SK-N-SH (cell line): ENCODE data around the gene ATXN7L2. TPM values are rescaled to one million over a fixed set of nuclear protein-coding genes. Genes with fewer than 3 reads are reported as not detected.

Experiments used
- CTCF ChIA-PET: fragments of 300-600, 350-600 bp; formaldehyde crosslinking; extraction: SDS; loops from one replicate; lab custom pipeline; 2021; lab: Yijun Ruan, JAX
- POLR2A ChIA-PET: fragments of 350-600 bp; sonication (Branson Sonifier 250); formaldehyde crosslinking; extraction: SDS; loops from one replicate; lab custom pipeline; 2020; ENCODE audit warnings: antibody characterized with exemption, inconsistent platforms; lab: Yijun Ruan, JAX
- DNase-seq: peaks from one replicate; pipeline ENCODE4 v3.0.0; 2012
- H2AFZ ChIP-seq: fragments of 200-600 bp; sonication (generic); 2 replicates; pipeline ENCODE4 v1.8.1; 2016; ENCODE audit warnings: antibody characterized with exemption, mild to moderate bottlenecking, low read depth
- H3F3A ChIP-seq: fragments of 200-600 bp; sonication (generic); replicated peaks from 2 replicates; pipeline ENCODE3; 2016; ENCODE audit warnings: antibody characterized with exemption, mild to moderate bottlenecking; ENCODE audit not compliant: insufficient read depth
- H3K27ac ChIP-seq, 2 experiments: fragments of 200-500 bp in 1 of 2; fragments of 200-600 bp in 1 of 2; sonication (Bioruptor generic) in 1 of 2; sonication (generic), shearing (Covaris generic) in 1 of 2; 2 replicates each; pipeline versions ENCODE4 v1.5.1 to v1.6.1; 2014 to 2016; ENCODE audit warnings: low read depth in 2 of 2, inconsistent platforms in 1 of 2, low read length in 1 of 2, mild to moderate bottlenecking in 1 of 2, mixed read lengths in 1 of 2
- H3K27me3 ChIP-seq: fragments of 200-600 bp; sonication (generic), shearing (Covaris generic); 2 replicates; pipeline ENCODE4 v1.6.1; 2016; ENCODE audit warnings: mixed run types; ENCODE audit not compliant: insufficient read depth
- H3K36me3 ChIP-seq, 2 experiments: fragments of 200-500 bp in 1 of 2; fragments of 200-600 bp in 1 of 2; sonication (Bioruptor generic) in 1 of 2; sonication (generic) in 1 of 2; replicated peaks in 1 of 2; 2 replicates each; pipeline versions ENCODE3 to v1.5.1; 2014 to 2016; ENCODE audit warnings: low read length in 1 of 2, mild to moderate bottlenecking in 1 of 2; ENCODE audit not compliant: insufficient read depth in 2 of 2, control insufficient read depth in 1 of 2
- H3K4me1 ChIP-seq, 2 experiments: fragments of 200-500 bp in 1 of 2; fragments of 200-600 bp in 1 of 2; sonication (Bioruptor generic) in 1 of 2; sonication (generic), shearing (Covaris generic) in 1 of 2; 2 replicates each; pipeline versions ENCODE4 v1.5.1 to v1.6.1; 2014 to 2016; ENCODE audit warnings: low read depth in 1 of 2, low read length in 1 of 2, mixed run types in 1 of 2; ENCODE audit not compliant: insufficient read depth in 2 of 2, control insufficient read depth in 1 of 2
- H3K4me2 ChIP-seq: fragments of 200-600 bp; sonication (generic), shearing (Covaris generic); 2 replicates; pipeline ENCODE4 v1.6.1; 2017; ENCODE audit warnings: mixed run types
- H3K4me3 ChIP-seq, 2 experiments: fragments of 200-500 bp in 1 of 2; fragments of 200-600 bp in 1 of 2; sonication (Bioruptor generic) in 1 of 2; sonication (generic), shearing (Covaris generic) in 1 of 2; 2 replicates each; pipeline versions ENCODE4 v1.5.1 to v1.8.1; 2014 to 2016; ENCODE audit warnings: low read depth in 2 of 2, inconsistent platforms in 1 of 2, low read length in 1 of 2, mild to moderate bottlenecking in 1 of 2, mixed read lengths in 1 of 2, moderate library complexity in 1 of 2
- H3K79me2 ChIP-seq: fragments of 200-600 bp; sonication (generic); 2 replicates; pipeline ENCODE4 v1.8.1; 2017; ENCODE audit warnings: mild to moderate bottlenecking; ENCODE audit not compliant: insufficient read depth
- H3K9ac ChIP-seq: fragments of 200-600 bp; sonication (generic); 2 replicates; pipeline ENCODE4 v1.6.1; 2017; ENCODE audit warnings: mixed run types
- H3K9me2 ChIP-seq: fragments of 200-600 bp; sonication (generic); 2 replicates; pipeline ENCODE4 v1.6.1; 2017; ENCODE audit warnings: mixed run types
- H3K9me3 ChIP-seq: fragments of 200-600 bp; sonication (generic); 2 replicates; pipeline ENCODE4 v1.6.1; 2017; ENCODE audit warnings: mixed run types, mild to moderate bottlenecking, moderate library complexity
- H4K20me1 ChIP-seq: fragments of 200-600 bp; sonication (generic); 2 replicates; pipeline ENCODE4 v1.6.1; 2017; ENCODE audit warnings: mild to moderate bottlenecking, mixed run types; ENCODE audit not compliant: insufficient read depth
- CHD2 ChIP-seq: fragments of 150-350 bp; IDR thresholded peaks from 2 replicates; pipeline ENCODE4 v1.6.1; 2018; ENCODE audit warnings: low read length; ENCODE audit not compliant: partially characterized antibody
- CTCF ChIP-seq: fragments of 200-600 bp; sonication (generic); IDR thresholded peaks from 2 replicates; pipeline ENCODE4 v1.6.1; 2017; ENCODE audit warnings: antibody characterized with exemption, mild to moderate bottlenecking, moderate library complexity
- FOXM1 ChIP-seq: IDR thresholded peaks from 2 replicates; pipeline ENCODE4 v1.4.0; 2012; ENCODE audit warnings: low read depth, mild to moderate bottlenecking
- IRF3 ChIP-seq: fragments of 150-350 bp; IDR thresholded peaks from 2 replicates; pipeline ENCODE4 v1.6.1; 2016; ENCODE audit warnings: mild to moderate bottlenecking, low read depth, low read length
- REST ChIP-seq: IDR thresholded peaks from 2 replicates; pipeline ENCODE4 v1.6.1; 2012; ENCODE audit warnings: mild to moderate bottlenecking, low read depth, low read length, moderate library complexity
- SIN3A ChIP-seq: IDR thresholded peaks from 2 replicates; pipeline ENCODE4 v1.6.1; 2012; ENCODE audit warnings: low read depth, mild to moderate bottlenecking, low read length, moderate library complexity, borderline replicate concordance
- USF2 ChIP-seq: fragments of 150-350 bp; IDR thresholded peaks from 2 replicates; pipeline ENCODE4 v1.6.1; 2017; ENCODE audit warnings: antibody characterized with exemption, low read length, low read depth, borderline replicate concordance
- YY1 ChIP-seq: IDR thresholded peaks from 2 replicates; pipeline ENCODE4 v1.4.0; 2012; ENCODE audit warnings: low read depth, mild to moderate bottlenecking
- WGBS: methylation state at CpG from one replicate; pipeline ENCODE4 v1.1.6; 2017; ENCODE audit warnings: low lambda C conversion rate; 5-methylcytosine and 5-hydroxymethylcytosine counted together
- polyA plus RNA-seq, 3 experiments: library from polyadenylated mRNA; depleted of rRNA; stranded (reverse); fragments of >200 nt; gene quantifications; 2 replicates each; pipeline ENCODE4 v1.2.3, GENCODE V29; 2012

ATXN7L2 gene
- polyA plus RNA-seq, 1 of the 3 experiments (the other 2 are of a cell fraction): 4.0 TPM

GRCh38 chr1:109485001-109485400 is 1.3 kb downstream of the ATXN7L2 start:
- CTCF ChIA-PET: interaction anchor here (1.1 to 40.2 kb wide), 6 partner anchors 9 to 289 kb away, joined by 3 to 1710 read pairs (median 28); partner anchors contain the start of genes AMIGO1, CYB561D1 and GPR61
- H3K9me2 ChIP-seq: no peaks in the 10 kb centered on the region
- TF ChIP-seq YY1 (no peak), IRF3 (no peak)
- DNase-seq: no peak
- H3K4me1 ChIP-seq: peaks cover 6 to 15% of the 10 kb centered on the region in 2 experiments; a peak in 2 of 4 replicates
- no peaks in the 10 kb centered on the region for H3K9me3 ChIP-seq
- H3F3A ChIP-seq: no peaks in the 10 kb centered on the region
- no peak overlapping the region for H3K9ac ChIP-seq
- H3K4me3 ChIP-seq: peak overlapping the region; percentile 58 to 82
- H3K27me3 ChIP-seq: peaks cover 14% of the 10 kb centered on the region; the same call in 1 of the 2 replicates
- H3K79me2 ChIP-seq: peaks cover 12% of the 10 kb centered on the region; the same call in 1 of the 2 replicates
- POLR2A ChIA-PET: no interaction called here
- peaks cover 0 to 16% of the 10 kb centered on the region in 2 experiments for H3K36me3 ChIP-seq
- peak overlapping the region; percentile 95 for H3K4me2 ChIP-seq
- H2AFZ ChIP-seq: peak overlapping the region; percentile 89
- no peak overlapping the region for H3K27ac ChIP-seq
- H4K20me1 ChIP-seq: no peaks in the 10 kb centered on the region
- 13% methylated on average over 3 of the region's 3 CpGs for WGBS

- ChIA-PET POLR2A (no interaction called here), CTCF (interaction anchor here (0.6 to 40.2 kb wide), 3 partner anchors 18 to 162 kb away, joined by 3 to 1710 read pairs (median 238); partner anchors contain the start of genes AMIGO1 and GPR61)
- WGBS: 89% methylated on average over 5 of the region's 5 CpGs
- Histone ChIP-seq H3K36me3 (peaks cover 0 to 16% of the 10 kb centered on the region in 2 experiments), H3F3A (no peaks in the 10 kb centered on the region), H3K27ac (no peak overlapping the region; a peak in 1 of 4 replicates), H3K79me2 (peaks cover 12% of the 10 kb centered on the region; the same call in 1 of the 2 replicates), H3K9me3 (no peaks in the 10 kb centered on the region), H3K4me2 (no peak overlapping the region), H3K27me3 (no peaks in the 10 kb centered on the region; the same call in 1 of the 2 replicates), H3K9ac (no peak overlapping the region), H3K9me2 (no peaks in the 10 kb centered on the region), H3K4me1 (peaks cover 6 to 15% of the 10 kb centered on the region in 2 experiments; a peak in 2 of 4 replicates), H2AFZ (no peak overlapping the region), H4K20me1 (no peaks in the 10 kb centered on the region), H3K4me3 (no peak overlapping the region)
- TF ChIP-seq SIN3A (no peak), CTCF (no peak), REST (no peak), CHD2 (no peak), USF2 (no peak), FOXM1 (no peak)
- DNase-seq: no peak
Measured at GRCh38 chr1:109487261-109487660, 3.6 kb downstream of the ATXN7L2 start.
